ENCODE results near the gene DAO.
"Not testable (repeated sequence)": the region's sequence is repeated elsewhere in the genome, so short reads cannot be mapped to it uniquely, and the experiment has no call there.

DAO gene

GRCh38 chr12:108858311-108859074 lies 21.4 kb upstream of the DAO start:
- TF ChIP-seq ESRRG (CRISPR knock-in tag; IDR thresholded peaks at IDR 0.05) (no peak), ARNTL (CRISPR knock-in tag; IDR thresholded peaks at IDR 0.05; ENCODE audit: borderline replicate concordance, low read depth) (no peak), ZFP3 (CRISPR knock-in tag; IDR thresholded peaks at IDR 0.05) (no peak), POU6F1 (CRISPR knock-in tag; IDR thresholded peaks at IDR 0.05; ENCODE audit: borderline replicate concordance, low read depth) (no peak), RARB (CRISPR knock-in tag; IDR thresholded peaks at IDR 0.05) (no peak), CSDC2 (CRISPR knock-in tag; IDR thresholded peaks at IDR 0.05) (no peak), ZC3H10 (CRISPR knock-in tag; IDR thresholded peaks at IDR 0.05) (no peak), ZNF565 (CRISPR knock-in tag; conservative IDR thresholded peaks at IDR 0.05; ENCODE audit: low read depth) (no peak), OSR1 (CRISPR knock-in tag; IDR thresholded peaks at IDR 0.05) (no peak), GLIS3 (CRISPR knock-in tag; IDR thresholded peaks at IDR 0.05) (no peak)
- TF ChIP-seq, protein P1, sequence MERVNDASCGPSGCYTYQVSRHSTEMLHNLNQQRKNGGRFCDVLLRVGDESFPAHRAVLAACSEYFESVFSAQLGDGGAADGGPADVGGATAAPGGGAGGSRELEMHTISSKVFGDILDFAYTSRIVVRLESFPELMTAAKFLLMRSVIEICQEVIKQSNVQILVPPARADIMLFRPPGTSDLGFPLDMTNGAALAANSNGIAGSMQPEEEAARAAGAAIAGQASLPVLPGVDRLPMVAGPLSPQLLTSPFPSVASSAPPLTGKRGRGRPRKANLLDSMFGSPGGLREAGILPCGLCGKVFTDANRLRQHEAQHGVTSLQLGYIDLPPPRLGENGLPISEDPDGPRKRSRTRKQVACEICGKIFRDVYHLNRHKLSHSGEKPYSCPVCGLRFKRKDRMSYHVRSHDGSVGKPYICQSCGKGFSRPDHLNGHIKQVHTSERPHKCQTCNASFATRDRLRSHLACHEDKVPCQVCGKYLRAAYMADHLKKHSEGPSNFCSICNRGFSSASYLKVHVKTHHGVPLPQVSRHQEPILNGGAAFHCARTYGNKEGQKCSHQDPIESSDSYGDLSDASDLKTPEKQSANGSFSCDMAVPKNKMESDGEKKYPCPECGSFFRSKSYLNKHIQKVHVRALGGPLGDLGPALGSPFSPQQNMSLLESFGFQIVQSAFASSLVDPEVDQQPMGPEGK (CRISPR knock-in tag; IDR thresholded peaks at IDR 0.05; ENCODE audit: borderline replicate concordance): no peak
- TF ChIP-seq, protein P2, sequence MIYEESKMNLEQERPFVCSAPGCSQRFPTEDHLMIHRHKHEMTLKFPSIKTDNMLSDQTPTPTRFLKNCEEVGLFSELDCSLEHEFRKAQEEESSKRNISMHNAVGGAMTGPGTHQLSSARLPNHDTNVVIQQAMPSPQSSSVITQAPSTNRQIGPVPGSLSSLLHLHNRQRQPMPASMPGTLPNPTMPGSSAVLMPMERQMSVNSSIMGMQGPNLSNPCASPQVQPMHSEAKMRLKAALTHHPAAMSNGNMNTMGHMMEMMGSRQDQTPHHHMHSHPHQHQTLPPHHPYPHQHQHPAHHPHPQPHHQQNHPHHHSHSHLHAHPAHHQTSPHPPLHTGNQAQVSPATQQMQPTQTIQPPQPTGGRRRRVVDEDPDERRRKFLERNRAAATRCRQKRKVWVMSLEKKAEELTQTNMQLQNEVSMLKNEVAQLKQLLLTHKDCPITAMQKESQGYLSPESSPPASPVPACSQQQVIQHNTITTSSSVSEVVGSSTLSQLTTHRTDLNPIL (CRISPR knock-in tag; IDR thresholded peaks at IDR 0.05; ENCODE audit: low read depth): no peak
- ATAC-seq: no peak

GRCh38 chr12:108859141-108859922 lies 20.6 kb upstream of the DAO start:
- ATAC-seq: not testable (repeated sequence)

DNA sequence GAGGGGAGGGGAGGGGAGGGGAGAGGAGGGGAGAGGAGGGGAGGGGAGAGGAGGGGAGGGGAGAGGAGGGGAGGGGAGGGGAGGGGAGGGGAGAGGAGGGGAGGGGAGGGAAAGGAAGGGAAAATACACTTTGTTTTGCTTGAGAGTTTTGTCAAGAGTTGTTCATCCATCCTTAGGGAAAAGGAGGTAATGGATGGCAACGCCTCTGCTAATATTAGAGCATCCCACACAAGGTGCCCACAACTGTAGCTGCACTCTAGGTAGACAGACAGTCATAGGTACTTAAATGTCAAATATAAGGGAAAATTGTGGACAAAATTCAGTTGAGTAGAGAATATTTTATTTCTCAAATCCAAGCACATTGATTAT lies 20.0 kb upstream of the DAO start:
- TF ChIP-seq CSDC2 (CRISPR knock-in tag; IDR thresholded peaks at IDR 0.05) (no peak), SNAI2 (CRISPR knock-in tag; IDR thresholded peaks at IDR 0.05) (no peak), ZFP30 (CRISPR knock-in tag; IDR thresholded peaks at IDR 0.05) (no peak), ZNF565 (CRISPR knock-in tag; conservative IDR thresholded peaks at IDR 0.05; ENCODE audit: low read depth) (no peak), GLIS3 (CRISPR knock-in tag; IDR thresholded peaks at IDR 0.05) (no peak), TCF4 (CRISPR knock-in tag; IDR thresholded peaks at IDR 0.05; ENCODE audit: borderline replicate concordance) (no peak), ZNF8 (CRISPR knock-in tag; IDR thresholded peaks at IDR 0.05) (no peak), TOX (CRISPR knock-in tag; IDR thresholded peaks at IDR 0.05; ENCODE audit: borderline replicate concordance) (no peak), ZC3H10 (CRISPR knock-in tag; IDR thresholded peaks at IDR 0.05) (no peak), POU6F1 (CRISPR knock-in tag; IDR thresholded peaks at IDR 0.05; ENCODE audit: borderline replicate concordance, low read depth) (no peak), ZNF70 (CRISPR knock-in tag; IDR thresholded peaks at IDR 0.05) (no peak), TSHZ2 (CRISPR knock-in tag; IDR thresholded peaks at IDR 0.05) (no peak), ESRRG (CRISPR knock-in tag; IDR thresholded peaks at IDR 0.05) (no peak), BACH2 (CRISPR knock-in tag; IDR thresholded peaks at IDR 0.05; ENCODE audit: borderline replicate concordance) (no peak), ISL1 (CRISPR knock-in tag; IDR thresholded peaks at IDR 0.05) (no peak), ARNTL (CRISPR knock-in tag; IDR thresholded peaks at IDR 0.05; ENCODE audit: borderline replicate concordance, low read depth) (no peak), ZFP3 (CRISPR knock-in tag; IDR thresholded peaks at IDR 0.05) (no peak)
- TF ChIP-seq, protein P1 (CRISPR knock-in tag; IDR thresholded peaks at IDR 0.05; ENCODE audit: borderline replicate concordance): no peak
- TF ChIP-seq, protein P2 (CRISPR knock-in tag; IDR thresholded peaks at IDR 0.05; ENCODE audit: low read depth): no peak
- ATAC-seq: no peak

All from SK-N-SH treated with all-trans-retinoic acid at 6 μM for 48 hours (cell line).